Astrocyte of the cerebellum (primary cell): ENCODE measurements around the gene NMRK1.

Source experiments
- DNase-seq: peaks from one replicate; pipeline ENCODE4 v3.0.0-alpha.2; 2011; ENCODE audit warnings: low read depth
- H3K4me3 ChIP-seq: 2 replicates; pipeline ENCODE4 v1.5.1; 2011; ENCODE audit warnings: mild to moderate bottlenecking, low read depth, low read length, moderate library complexity
- CTCF ChIP-seq: IDR thresholded peaks from 2 replicates; pipeline ENCODE4 v1.5.1; 2012; ENCODE audit warnings: low read length, low read depth, moderate library complexity, mild to moderate bottlenecking; ENCODE audit errors: missing control alignments
- in situ Hi-C: cut with HindIII; loops from 2 replicates; pipeline ENCODE4 v1.10.0; 2017; ENCODE audit warnings: low sequenced_read_pairs

NMRK1 gene

DNA sequence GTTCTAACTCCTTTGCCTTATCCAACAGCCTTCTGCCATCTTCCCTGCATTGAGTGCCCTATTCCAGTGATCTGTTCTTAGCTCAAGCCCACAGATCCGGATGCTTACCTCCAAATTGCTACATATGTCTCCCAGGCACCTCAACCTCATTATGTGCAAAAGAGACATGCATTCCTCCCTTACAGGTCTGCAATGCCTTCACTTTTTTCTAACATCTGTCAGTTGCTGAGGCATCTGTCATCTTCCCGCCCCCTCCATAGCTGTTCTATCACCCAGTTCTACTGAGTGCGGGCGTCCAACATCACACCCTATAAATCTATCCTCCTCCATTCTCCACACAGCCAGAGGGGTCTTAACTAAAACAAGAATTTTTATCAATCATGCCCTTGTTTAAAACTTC, 20.1 kb downstream of the NMRK1 start:
- TF ChIP-seq CTCF: no peak
- DNase-seq: no peak
- no peak overlapping the region for H3K4me3 ChIP-seq
- in situ Hi-C loops: loop anchor here (25.0 kb wide), 1 partner anchor 256 kb away; no protein-coding TSS in a partner anchor

DNA sequence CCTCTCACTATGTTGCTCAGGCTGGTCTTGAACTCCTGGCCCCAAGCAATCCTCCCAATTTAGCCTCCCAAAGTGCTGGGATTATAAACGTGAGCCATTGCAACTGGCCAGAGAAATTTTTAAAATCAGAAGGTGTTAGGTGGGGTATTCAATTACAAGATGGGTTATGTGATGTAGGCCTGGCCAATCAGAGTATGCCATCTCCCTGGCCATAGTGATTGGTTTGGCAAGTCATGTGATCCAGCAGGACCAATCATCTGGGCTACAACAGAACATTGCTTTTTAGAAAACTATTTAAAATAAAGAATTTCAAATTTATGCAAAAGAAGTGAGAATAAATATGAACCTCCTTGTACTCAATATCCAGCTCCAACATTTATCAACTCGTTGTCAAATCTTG, 22.4 kb downstream of the NMRK1 start:
- in situ Hi-C loops: loop anchor here (25.0 kb wide), 1 partner anchor 253 kb away; no protein-coding TSS in a partner anchor
- no peak for TF ChIP-seq CTCF
- no peak overlapping the region for H3K4me3 ChIP-seq
- no peak for DNase-seq

GRCh38 chr9:75064307-75065025, 23.5 kb downstream of the NMRK1 start:
- in situ Hi-C loops: loop anchor here (25.0 kb wide), 1 partner anchor 252 kb away; no protein-coding TSS in a partner anchor
- TF ChIP-seq CTCF: no peak
- no peak overlapping the region for H3K4me3 ChIP-seq
- DNase-seq: no peak

- in situ Hi-C loops: loop anchor here (25.0 kb wide), 1 partner anchor 251 kb away; no protein-coding TSS in a partner anchor
Observed at GRCh38 chr9:75063556-75064305, 24.2 kb downstream of the NMRK1 start.

DNA sequence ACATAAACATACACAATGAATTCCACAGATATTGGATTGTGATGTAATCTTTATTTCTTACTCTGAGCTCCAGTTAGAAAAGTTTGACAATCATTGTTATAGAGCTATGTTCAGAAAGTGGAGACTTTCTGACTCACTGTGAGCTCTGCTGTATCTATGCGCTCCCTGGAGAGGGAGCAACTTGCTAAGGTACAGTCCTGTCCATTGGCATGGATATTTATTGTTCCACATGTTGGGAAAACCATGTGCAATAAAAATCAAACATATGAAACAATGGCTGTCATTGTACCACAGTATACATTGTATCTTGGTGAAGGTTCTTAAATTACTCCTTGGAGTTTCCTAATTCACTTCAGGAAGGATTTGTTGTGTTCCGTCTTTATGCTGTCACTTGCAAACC, 26.8 kb downstream of the NMRK1 start:
- H3K4me3 ChIP-seq: no peak overlapping the region
- DNase-seq: no peak
- no peak for TF ChIP-seq CTCF
- in situ Hi-C loops: loop anchor here (25.0 kb wide), 1 partner anchor 249 kb away; no protein-coding TSS in a partner anchor

More at GRCh38 chr9:75063556-75064305, 24.2 kb downstream of the NMRK1 start:
- no peak for DNase-seq
- H3K4me3 ChIP-seq: no peak overlapping the region
- TF ChIP-seq CTCF: no peak

DNA sequence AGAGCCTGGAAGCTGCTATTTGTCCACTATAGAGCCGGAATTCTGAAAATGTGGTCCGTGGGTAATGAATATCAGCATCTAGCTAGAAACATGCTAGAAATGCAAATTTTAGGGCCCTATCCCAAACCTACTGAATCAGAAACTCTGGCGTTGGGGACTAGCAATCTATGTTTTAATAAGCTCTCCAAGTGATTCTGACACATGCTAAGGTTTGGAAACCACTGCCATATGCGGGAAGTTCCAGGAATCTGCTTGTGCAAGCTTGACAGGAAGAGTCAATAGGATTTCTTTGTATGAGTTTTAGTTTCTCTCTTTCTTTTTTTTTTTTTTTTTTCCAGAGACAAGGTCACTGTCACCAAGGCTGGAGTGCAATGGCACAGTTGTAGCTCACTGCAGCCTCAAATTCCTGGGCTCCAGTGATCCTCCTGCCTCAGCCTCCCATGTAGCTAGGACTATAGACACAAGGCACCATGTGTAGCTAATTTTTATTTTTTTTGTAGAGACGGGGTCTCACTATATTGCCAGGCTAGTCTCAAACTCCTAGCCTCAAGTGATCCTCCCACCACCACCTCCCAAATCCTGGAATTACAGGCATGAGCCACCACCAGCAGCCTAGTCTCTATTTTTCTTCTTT, 33.5 kb downstream of the NMRK1 start:
- TF ChIP-seq CTCF: no peak
- no peak for DNase-seq
- no peak overlapping the region for H3K4me3 ChIP-seq
- in situ Hi-C loops: loop anchor here (25.0 kb wide), 1 partner anchor 242 kb away; no protein-coding TSS in a partner anchor
